Activated B cell treated with CpG ODN at 0.5 μM for 24 hours (primary cell): ENCODE measurements around the gene GATA6. TPM values are rescaled to one million over a fixed set of nuclear protein-coding genes. Genes with fewer than 3 reads are reported as not detected.

ENCODE experiments used
- ATAC-seq: fragments of 200-7000 bp; cut with Tn5 transposase; one replicate; pipeline ENCODE4 v1.10.0; 2021; ENCODE audit warnings: low read depth, mild to moderate bottlenecking, moderate library complexity
- CTCF ChIA-PET: fragments of 350-600 bp; sonication (Branson Sonifier 250); formaldehyde crosslinking; loops from one replicate; lab custom pipeline; 2021; ENCODE audit warnings: antibody characterized with exemption; lab: Charles Lee
- POLR2A ChIA-PET: fragments of 350-600 bp; sonication (Branson Sonifier 250); formaldehyde crosslinking; loops from one replicate; lab custom pipeline; 2021; ENCODE audit warnings: antibody characterized with exemption; lab: Charles Lee
- DNase-seq: peaks from one replicate; pipeline ENCODE4 v3.0.0; 2022
- H3K27ac Mint-ChIP-seq: one replicate; pipeline ENCODE4 v1.8.0; 2020; ENCODE audit warnings: mixed read lengths
- H3K27me3 Mint-ChIP-seq: one replicate; pipeline ENCODE4 v1.8.0; 2021; ENCODE audit warnings: mixed read lengths
- H3K36me3 Mint-ChIP-seq: one replicate; pipeline ENCODE4 v1.8.0; 2021; ENCODE audit warnings: low read depth, mixed read lengths
- H3K4me1 Mint-ChIP-seq: one replicate; pipeline ENCODE4 v1.8.0; 2021; ENCODE audit warnings: mixed read lengths
- H3K4me3 Mint-ChIP-seq: one replicate; pipeline ENCODE4 v1.8.0; 2020; ENCODE audit warnings: mild to moderate bottlenecking, mixed read lengths
- H3K9me3 Mint-ChIP-seq: one replicate; pipeline ENCODE4 v1.8.0; 2020; ENCODE audit warnings: mixed read lengths
- intact Hi-C: fragments of 100-400 bp; cut with micrococcal nuclease; formaldehyde crosslinking; loops from one replicate; pipeline ENCODE4 v1.15.1; 2024
- total RNA-seq: library from RNA; stranded (reverse); gene quantifications from 2 replicates; pipeline ENCODE4 v1.2.3, GENCODE V29; 2022
- TF ChIP-seq, protein P1 (sequence below): fragments of 200-600 bp; IDR thresholded peaks from one replicate; pipeline ENCODE4 v1.8.0; 2022; ENCODE audit warnings: antibody characterized with exemption, mild to moderate bottlenecking

The GATA6 gene
- total RNA-seq, 1 donor from 2014 or later: not detected

DNA sequence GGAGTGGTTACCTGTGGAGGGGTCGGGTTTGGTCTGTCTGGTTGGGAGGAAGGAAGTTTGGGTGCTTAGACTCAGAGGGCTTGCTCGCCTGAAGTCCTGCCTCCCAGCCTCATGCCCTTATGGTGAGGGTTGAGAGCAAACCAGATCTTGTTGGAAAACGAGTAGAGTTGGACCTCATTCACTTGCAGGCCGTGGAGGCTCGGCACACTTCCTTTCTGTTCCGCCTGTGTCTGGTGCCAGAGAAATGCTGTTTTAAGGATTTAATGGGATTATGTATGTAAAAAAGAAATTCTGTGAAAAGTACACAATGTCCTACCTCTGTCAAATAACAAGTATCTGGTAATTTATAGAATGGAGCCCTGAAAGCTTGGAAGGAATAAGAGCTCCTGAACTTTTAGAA is 29.6 kb downstream of the GATA6 start:
- no peaks in the 10 kb centered on the region for H3K4me1 Mint-ChIP-seq
- H3K4me3 Mint-ChIP-seq: no peak overlapping the region
- no peaks in the 10 kb centered on the region for H3K9me3 Mint-ChIP-seq
- H3K27me3 Mint-ChIP-seq: peaks cover 15% of the 10 kb centered on the region
- ATAC-seq (no peak), DNase-seq (no peak)
- no peak overlapping the region for H3K27ac Mint-ChIP-seq
- ChIA-PET POLR2A (no interaction called here), CTCF (no interaction called here)
- H3K36me3 Mint-ChIP-seq: no peaks in the 10 kb centered on the region
- intact Hi-C loops: no loop called here
- TF ChIP-seq, protein P1, sequence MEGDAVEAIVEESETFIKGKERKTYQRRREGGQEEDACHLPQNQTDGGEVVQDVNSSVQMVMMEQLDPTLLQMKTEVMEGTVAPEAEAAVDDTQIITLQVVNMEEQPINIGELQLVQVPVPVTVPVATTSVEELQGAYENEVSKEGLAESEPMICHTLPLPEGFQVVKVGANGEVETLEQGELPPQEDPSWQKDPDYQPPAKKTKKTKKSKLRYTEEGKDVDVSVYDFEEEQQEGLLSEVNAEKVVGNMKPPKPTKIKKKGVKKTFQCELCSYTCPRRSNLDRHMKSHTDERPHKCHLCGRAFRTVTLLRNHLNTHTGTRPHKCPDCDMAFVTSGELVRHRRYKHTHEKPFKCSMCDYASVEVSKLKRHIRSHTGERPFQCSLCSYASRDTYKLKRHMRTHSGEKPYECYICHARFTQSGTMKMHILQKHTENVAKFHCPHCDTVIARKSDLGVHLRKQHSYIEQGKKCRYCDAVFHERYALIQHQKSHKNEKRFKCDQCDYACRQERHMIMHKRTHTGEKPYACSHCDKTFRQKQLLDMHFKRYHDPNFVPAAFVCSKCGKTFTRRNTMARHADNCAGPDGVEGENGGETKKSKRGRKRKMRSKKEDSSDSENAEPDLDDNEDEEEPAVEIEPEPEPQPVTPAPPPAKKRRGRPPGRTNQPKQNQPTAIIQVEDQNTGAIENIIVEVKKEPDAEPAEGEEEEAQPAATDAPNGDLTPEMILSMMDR: no peak

DNA sequence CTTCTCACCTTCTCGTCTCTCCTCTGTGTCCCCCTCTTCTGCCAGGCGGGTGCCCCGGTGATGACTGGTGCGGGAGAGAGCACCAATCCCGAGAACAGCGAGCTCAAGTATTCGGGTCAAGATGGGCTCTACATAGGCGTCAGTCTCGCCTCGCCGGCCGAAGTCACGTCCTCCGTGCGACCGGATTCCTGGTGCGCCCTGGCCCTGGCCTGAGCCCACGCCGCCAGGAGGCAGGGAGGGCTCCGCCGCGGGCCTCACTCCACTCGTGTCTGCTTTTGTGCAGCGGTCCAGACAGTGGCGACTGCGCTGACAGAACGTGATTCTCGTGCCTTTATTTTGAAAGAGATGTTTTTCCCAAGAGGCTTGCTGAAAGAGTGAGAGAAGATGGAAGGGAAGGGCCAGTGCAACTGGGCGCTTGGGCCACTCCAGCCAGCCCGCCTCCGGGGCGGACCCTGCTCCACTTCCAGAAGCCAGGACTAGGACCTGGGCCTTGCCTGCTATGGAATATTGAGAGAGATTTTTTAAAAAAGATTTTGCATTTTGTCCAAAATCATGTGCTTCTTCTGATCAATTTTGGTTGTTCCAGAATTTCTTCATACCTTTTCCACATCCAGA is 31.3 kb downstream of the GATA6 start:
- intact Hi-C loops: no loop called here
- POLR2A ChIA-PET: no interaction called here
- DNase-seq: no peak
- Mint-ChIP-seq H3K4me3 (no peak overlapping the region), H3K27me3 (peaks cover 13% of the 10 kb centered on the region), H3K36me3 (no peaks in the 10 kb centered on the region), H3K27ac (no peak overlapping the region), H3K9me3 (no peaks in the 10 kb centered on the region), H3K4me1 (no peaks in the 10 kb centered on the region)
- CTCF ChIA-PET: no interaction called here
- TF ChIP-seq, protein P1: no peak
- no peak for ATAC-seq

DNA sequence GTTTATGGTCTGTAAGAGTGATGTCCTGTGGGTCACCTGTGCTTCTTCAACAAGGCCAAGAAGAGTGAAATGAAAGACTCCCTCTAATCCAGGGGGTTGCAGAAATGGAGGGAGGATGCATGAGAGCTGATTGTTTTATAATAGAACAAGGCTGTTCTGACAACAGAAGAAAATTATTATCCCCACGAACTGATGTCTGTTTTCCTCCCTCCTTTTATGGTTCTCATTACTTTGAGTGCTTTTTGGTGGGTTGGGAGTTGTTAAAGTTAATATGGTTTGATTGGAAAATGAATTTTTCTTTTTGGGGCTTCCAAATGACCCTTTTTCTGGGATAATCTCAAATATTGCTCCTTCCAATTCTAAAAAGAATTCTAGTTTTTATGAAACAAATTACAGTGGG is 33.6 kb downstream of the GATA6 start:
- intact Hi-C loops: no loop called here
- ChIA-PET POLR2A (no interaction called here), CTCF (no interaction called here)
- DNase-seq (no peak), ATAC-seq (no peak)
- H3K4me1 Mint-ChIP-seq: no peaks in the 10 kb centered on the region
- H3K4me3 Mint-ChIP-seq: no peak overlapping the region
- H3K27me3 Mint-ChIP-seq: peaks cover 8% of the 10 kb centered on the region
- TF ChIP-seq, protein P1: no peak
- H3K36me3 Mint-ChIP-seq: no peaks in the 10 kb centered on the region
- H3K9me3 Mint-ChIP-seq: no peaks in the 10 kb centered on the region
- no peak overlapping the region for H3K27ac Mint-ChIP-seq

DNA sequence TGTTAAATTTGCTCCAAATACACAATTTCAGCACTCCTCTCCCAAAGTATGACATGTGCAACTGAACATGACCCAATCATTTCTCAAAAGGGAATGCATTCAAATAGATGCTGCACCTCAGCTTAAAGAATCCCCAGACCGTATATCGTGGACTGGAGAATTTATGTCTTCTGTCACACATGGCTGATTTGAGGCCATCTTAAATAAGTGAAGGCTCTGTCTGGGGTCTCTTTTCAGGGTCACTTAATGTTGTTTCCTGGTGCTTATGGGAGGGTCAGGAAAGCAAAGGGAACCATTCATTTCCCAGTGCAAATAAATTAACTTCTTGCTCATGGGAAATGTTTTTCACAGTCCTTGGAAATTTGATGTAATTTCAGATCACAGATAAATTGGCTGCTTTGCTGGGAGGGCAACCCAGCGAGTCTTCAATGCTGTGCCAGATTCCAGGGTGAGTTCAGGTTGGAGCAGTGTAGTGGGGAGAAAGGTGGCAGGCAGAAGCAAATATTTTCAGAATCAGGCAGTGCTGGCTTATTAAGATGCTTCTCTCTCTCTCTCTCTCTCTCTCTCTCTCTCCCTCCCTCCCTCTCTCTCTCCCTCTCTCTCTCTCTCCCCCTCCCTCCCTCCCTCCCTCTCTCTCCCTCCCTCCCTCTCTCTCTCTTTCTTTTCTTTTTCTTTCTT is 34.3 kb downstream of the GATA6 start:
- intact Hi-C loops: no loop called here
- Mint-ChIP-seq H3K4me1 (no peaks in the 10 kb centered on the region), H3K4me3 (no peak overlapping the region), H3K9me3 (no peaks in the 10 kb centered on the region), H3K27ac (no peak overlapping the region), H3K36me3 (no peaks in the 10 kb centered on the region), H3K27me3 (peaks cover 5% of the 10 kb centered on the region)
- ChIA-PET CTCF (no interaction called here), POLR2A (no interaction called here)
- TF ChIP-seq, protein P1: no peak
- ATAC-seq (no peak), DNase-seq (no peak)

DNA sequence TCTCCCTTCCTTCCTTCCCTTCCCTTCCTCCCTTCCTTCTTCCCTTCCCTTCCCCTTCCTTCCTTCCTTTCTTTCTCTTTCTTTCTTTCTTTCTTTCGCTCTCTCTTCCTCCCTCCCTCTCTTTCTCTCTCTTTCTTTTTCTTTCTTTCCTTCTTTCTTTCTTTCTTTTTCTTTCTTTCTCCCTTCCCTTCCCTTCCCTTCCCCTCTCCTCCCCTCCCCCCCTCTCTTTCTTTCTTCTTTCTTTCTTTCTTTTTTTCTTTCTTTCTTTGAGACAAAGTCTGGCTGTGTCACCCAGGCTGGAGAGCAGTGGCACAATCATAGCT is 34.8 kb downstream of the GATA6 start:
- Mint-ChIP-seq H3K4me3 (no peak overlapping the region), H3K27me3 (peaks cover 5% of the 10 kb centered on the region), H3K27ac (no peak overlapping the region), H3K9me3 (no peaks in the 10 kb centered on the region), H3K4me1 (no peaks in the 10 kb centered on the region), H3K36me3 (no peaks in the 10 kb centered on the region)
- POLR2A ChIA-PET: no interaction called here
- no peak for DNase-seq
- CTCF ChIA-PET: no interaction called here
- ATAC-seq: no peak
- TF ChIP-seq, protein P1: no peak
- intact Hi-C loops: no loop called here
